AG04450 (cell line): ENCODE data around the gene RIPK3. TPM values are rescaled to one million over a fixed set of nuclear protein-coding genes. Genes with fewer than 3 reads are reported as not detected.

Experiments
- CTCF ChIA-PET: fragments of 300-600, 350-600 bp; formaldehyde crosslinking; extraction: SDS; loops from one replicate; lab custom pipeline; 2022; ENCODE audit warnings: antibody characterized with exemption, inconsistent platforms; lab: Charles Lee
- POLR2A ChIA-PET: fragments of 350-600 bp; formaldehyde crosslinking; extraction: SDS; loops from one replicate; lab custom pipeline; 2021; ENCODE audit warnings: antibody characterized with exemption, inconsistent platforms; lab: Yijun Ruan, JAX
- DNase-seq: peaks from one replicate; pipeline ENCODE4 v3.0.0-alpha.2; 2011; ENCODE audit warnings: low read depth, low spot score
- H3K27ac ChIP-seq: one replicate; pipeline ENCODE4 v1.5.1; 2012; ENCODE audit warnings: low read depth, low read length, control low read depth
- H3K27me3 ChIP-seq: one replicate; pipeline ENCODE4 v1.6.0; 2012; ENCODE audit warnings: low read length; ENCODE audit not compliant: control insufficient read depth, insufficient read depth
- H3K4me3 ChIP-seq: 2 replicates; pipeline ENCODE4 v1.5.1; 2011; ENCODE audit warnings: mild to moderate bottlenecking, low read depth, low read length, control low read depth
- H3K9me3 ChIP-seq: 2 replicates; pipeline ENCODE4 v1.5.1; 2012; ENCODE audit warnings: low read length; ENCODE audit not compliant: control insufficient read depth, insufficient read depth
- CTCF ChIP-seq: IDR thresholded peaks from 2 replicates; pipeline ENCODE4 v1.5.1; 2011; ENCODE audit warnings: low read depth, low read length, control low read depth, inconsistent platforms
- polyA plus RNA-seq: library from polyadenylated mRNA; depleted of rRNA; stranded (reverse); fragments of >200 nt; gene quantifications from 2 replicates; pipeline ENCODE4 v1.2.3, GENCODE V29; 2011

Gene RIPK3
- polyA plus RNA-seq, 1 experiment: not detected

GRCh38 chr14:24313913-24314312 lies 25.9 kb downstream of the RIPK3 start:
- DNase-seq: no peak
- no peak for TF ChIP-seq CTCF
- CTCF ChIA-PET: interaction anchor here (0.7 to 1.2 kb wide), 2 partner anchors 17 to 94 kb away, joined by 4 to 6 read pairs; no protein-coding TSS in a partner anchor
- H3K27ac ChIP-seq: no peak overlapping the region
- H3K9me3 ChIP-seq: peaks cover 6% of the 10 kb centered on the region; the same call in 1 of the 2 replicates
- H3K4me3 ChIP-seq: no peak overlapping the region
- H3K27me3 ChIP-seq: peaks cover 8% of the 10 kb centered on the region
- POLR2A ChIA-PET: no interaction called here

GRCh38 chr14:24312736-24313507 lies 26.9 kb downstream of the RIPK3 start:
- POLR2A ChIA-PET: no interaction called here
- DNase-seq: no peak
- CTCF ChIA-PET: interaction anchor here (0.7 to 1.7 kb wide), 5 partner anchors 16 to 123 kb away, joined by 3 to 7 read pairs (median 5); no protein-coding TSS in a partner anchor
- H3K4me3 ChIP-seq: no peak overlapping the region
- no peak overlapping the region for H3K27ac ChIP-seq
- H3K9me3 ChIP-seq: peaks cover 6% of the 10 kb centered on the region; the same call in 1 of the 2 replicates
- no peak for TF ChIP-seq CTCF
- peaks cover 3% of the 10 kb centered on the region for H3K27me3 ChIP-seq

- DNase-seq: no peak
- 0 out of 2 replicates have a peak, but pooled peaks have one; percentile 1 for TF ChIP-seq CTCF
- POLR2A ChIA-PET: no interaction called here
These were observed 27.8 kb downstream of the RIPK3 start for GRCh38 chr14:24311837-24312615.

GRCh38 chr14:24310646-24311604 lies 28.9 kb downstream of the RIPK3 start, which contains the start of gene LTB4R:
LTB4R (plus strand) TSS chr14:24311502; CDS start chr14:24315652, 4,150 bp downstream.
- Histone ChIP-seq H3K9me3 (peaks cover 4% of the 10 kb centered on the region; the same call in 1 of the 2 replicates), H3K27ac (no peak within 1 kb of the TSS), H3K4me3 (peak within 1 kb of the TSS; percentile 20; the same call in 1 of the 2 replicates), H3K27me3 (peaks cover 2% of the 10 kb centered on the region)
- no peak for DNase-seq
- ChIA-PET CTCF (interaction anchor here (1.1 to 6.3 kb wide), 7 partner anchors 10 to 259 kb away, joined by 3 to 87 read pairs (median 35); partner anchors contain the start of genes CARMIL3, DHRS1 and NOP9), POLR2A (interaction anchor here (1.3 kb wide), 1 partner anchor 121 kb away, joined by 5 read pairs; no protein-coding TSS in a partner anchor)
- TF ChIP-seq CTCF: peak; percentile 12; the same call in 1 of the 2 replicates

More at GRCh38 chr14:24311837-24312615, 27.8 kb downstream of the RIPK3 start:
- Histone ChIP-seq H3K4me3 (no peak overlapping the region), H3K9me3 (peaks cover 6% of the 10 kb centered on the region; the same call in 1 of the 2 replicates), H3K27ac (no peak overlapping the region), H3K27me3 (peaks cover 3% of the 10 kb centered on the region)
- CTCF ChIA-PET: interaction anchor here (0.9 to 6.3 kb wide), 4 partner anchors 11 to 124 kb away, joined by 3 to 51 read pairs (median 6); no protein-coding TSS in a partner anchor
